GM12801 (cell line): ENCODE data around the gene SH3GL3.

Experiments
- TF ChIP-seq, protein P1 (sequence below): IDR thresholded peaks from one replicate; pipeline ENCODE4 v1.5.1; 2011; ENCODE audit warnings: control low read depth; ENCODE audit not compliant: insufficient read length; ENCODE audit errors: extremely low read depth

SH3GL3 gene

GRCh38 chr15:83533410-83533962 lies 86.3 kb downstream of the SH3GL3 start:
- TF ChIP-seq, protein P1, sequence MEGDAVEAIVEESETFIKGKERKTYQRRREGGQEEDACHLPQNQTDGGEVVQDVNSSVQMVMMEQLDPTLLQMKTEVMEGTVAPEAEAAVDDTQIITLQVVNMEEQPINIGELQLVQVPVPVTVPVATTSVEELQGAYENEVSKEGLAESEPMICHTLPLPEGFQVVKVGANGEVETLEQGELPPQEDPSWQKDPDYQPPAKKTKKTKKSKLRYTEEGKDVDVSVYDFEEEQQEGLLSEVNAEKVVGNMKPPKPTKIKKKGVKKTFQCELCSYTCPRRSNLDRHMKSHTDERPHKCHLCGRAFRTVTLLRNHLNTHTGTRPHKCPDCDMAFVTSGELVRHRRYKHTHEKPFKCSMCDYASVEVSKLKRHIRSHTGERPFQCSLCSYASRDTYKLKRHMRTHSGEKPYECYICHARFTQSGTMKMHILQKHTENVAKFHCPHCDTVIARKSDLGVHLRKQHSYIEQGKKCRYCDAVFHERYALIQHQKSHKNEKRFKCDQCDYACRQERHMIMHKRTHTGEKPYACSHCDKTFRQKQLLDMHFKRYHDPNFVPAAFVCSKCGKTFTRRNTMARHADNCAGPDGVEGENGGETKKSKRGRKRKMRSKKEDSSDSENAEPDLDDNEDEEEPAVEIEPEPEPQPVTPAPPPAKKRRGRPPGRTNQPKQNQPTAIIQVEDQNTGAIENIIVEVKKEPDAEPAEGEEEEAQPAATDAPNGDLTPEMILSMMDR = no peak

GRCh38 chr15:83537606-83538005 lies 90.5 kb downstream of the SH3GL3 start:
- TF ChIP-seq, protein P1 = no peak

- TF ChIP-seq, protein P1 = no peak
These were observed 91.5 kb downstream of the SH3GL3 start for GRCh38 chr15:83538682-83539081.

- TF ChIP-seq, protein P1 = no peak
These were observed 98.8 kb downstream of the SH3GL3 start for GRCh38 chr15:83545804-83546511.

DNA sequence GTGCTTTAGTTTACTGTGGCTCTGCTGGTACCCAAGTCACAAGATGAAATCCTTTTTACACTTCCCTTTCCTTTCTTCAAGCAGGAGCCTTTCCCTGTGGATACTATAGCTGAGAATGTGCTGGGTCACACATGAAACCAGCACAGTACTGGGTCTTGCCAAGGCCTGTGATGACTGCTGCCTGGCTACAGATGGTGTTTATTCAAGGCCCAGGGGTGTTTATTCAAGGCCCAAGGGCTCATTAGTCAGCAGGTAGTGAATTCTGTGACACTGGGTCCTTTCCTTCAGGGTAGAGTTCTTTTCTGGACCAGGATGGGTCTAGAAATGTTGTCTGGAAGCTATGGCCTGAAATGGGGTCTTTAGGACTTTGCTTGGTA lies 99.4 kb downstream of the SH3GL3 start:
- TF ChIP-seq, protein P1 = no peak

DNA sequence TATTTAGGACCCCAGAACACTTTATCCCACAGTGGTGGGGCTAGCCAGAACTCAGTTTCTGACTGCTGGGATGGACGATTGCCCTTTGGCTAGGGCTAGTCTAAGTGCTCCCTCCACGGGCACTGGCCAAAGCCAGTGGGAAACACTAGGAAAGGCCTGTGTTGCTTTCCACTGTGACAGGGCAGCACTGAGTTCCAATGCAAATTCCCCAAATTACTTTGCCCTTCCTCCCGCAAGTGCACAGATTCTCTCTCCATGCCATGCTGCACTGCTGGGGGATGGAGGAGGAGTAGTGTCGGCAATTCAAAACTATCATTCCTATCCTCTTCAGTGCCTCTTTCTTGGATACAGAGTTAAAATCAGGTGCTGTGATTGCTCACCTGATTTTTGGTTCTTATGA lies 100.0 kb downstream of the SH3GL3 start:
- TF ChIP-seq, protein P1 = no peak

DNA sequence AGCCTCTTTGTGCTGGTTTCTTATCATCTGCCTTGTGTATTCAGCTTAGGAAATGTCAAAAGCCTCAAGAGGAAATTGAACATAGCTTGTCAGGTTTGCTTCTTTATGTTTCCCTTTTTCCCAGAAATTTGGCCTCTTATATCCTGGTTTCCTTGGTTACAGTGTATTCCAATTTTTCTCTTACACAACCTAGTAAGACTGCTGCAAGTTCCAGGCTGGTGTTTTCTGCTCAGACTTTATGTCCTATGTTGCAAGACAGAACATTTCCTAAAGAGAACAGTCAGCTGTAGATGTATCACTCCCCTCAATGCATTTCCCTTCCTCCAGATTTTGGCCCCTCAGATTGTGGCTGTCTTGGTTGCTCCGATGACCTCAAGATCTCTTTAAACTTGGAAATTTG lies 102.5 kb downstream of the SH3GL3 start:
- TF ChIP-seq, protein P1 = no peak
